A549 (cell line): ENCODE measurements around the gene CCDC97. TPM values are rescaled to one million over a fixed set of nuclear protein-coding genes. Genes with fewer than 3 reads are reported as not detected.
A peak's percentile ranks its signal among the peaks of the same experiment; 100 is the strongest.

ENCODE experiments used
- ATAC-seq, 2 experiments: fragments of 200-7000 bp in 1 of 2; fragments of >200 bp in 1 of 2; cut with Nextera tagmentation in 1 of 2; cut with Tn5 transposase in 1 of 2; 3 replicates each; pipeline versions ENCODE4 v1.8.0 to v1.9.1; 2018 to 2020; ENCODE audit warnings: mild to moderate bottlenecking in 1 of 2, moderate library complexity in 1 of 2
- CTCF ChIA-PET: fragments of 300-600 bp; sonication (Branson Sonifier 250); formaldehyde crosslinking; extraction: SDS; loops from one replicate; lab custom pipeline; 2021; ENCODE audit warnings: antibody characterized with exemption, inconsistent platforms; lab: Yijun Ruan, JAX
- POLR2A ChIA-PET: fragments of 350-600 bp; formaldehyde crosslinking; extraction: SDS; loops from one replicate; lab custom pipeline; 2021; ENCODE audit warnings: antibody characterized with exemption, inconsistent platforms; lab: Yijun Ruan, JAX
- DNase-seq, 2 experiments: peaks; one replicate each; pipeline versions ENCODE4 v3.0.0 to v3.0.0-alpha.2; 2011 to 2016; ENCODE audit warnings: low read depth in 1 of 2, low spot score in 1 of 2
- FAIRE-seq: peaks from 2 replicates; lab custom pipeline; 2011; peaks lifted over from hg19 to GRCh38; lab: Jason Lieb, UNC
- H3K27ac ChIP-seq, 2 experiments: fragments of >200 bp; sonication (Bioruptor Twin); formaldehyde crosslinking; 3 replicates each; pipeline ENCODE4 v1.5.1; 2016 to 2017
- H3K4me1 ChIP-seq: fragments of >200 bp; sonication (Bioruptor Twin); formaldehyde crosslinking; 3 replicates; pipeline ENCODE4 v1.6.1; 2016
- H3K4me2 ChIP-seq: fragments of >200 bp; sonication (Bioruptor Twin); formaldehyde crosslinking; 3 replicates; pipeline ENCODE4 v1.6.1; 2016
- H3K4me3 ChIP-seq: fragments of >200 bp; sonication (Bioruptor Twin); formaldehyde crosslinking; 3 replicates; pipeline ENCODE4 v1.5.1; 2016
- H3K9me3 ChIP-seq: fragments of >200 bp; sonication (Bioruptor Twin); formaldehyde crosslinking; 3 replicates; pipeline ENCODE4 v1.6.1; 2016
- BCL3 ChIP-seq: fragments of >200 bp; sonication (Bioruptor Twin); formaldehyde crosslinking; IDR thresholded peaks from 3 replicates; pipeline ENCODE4 v1.6.1; 2016
- BHLHE40 ChIP-seq: IDR thresholded peaks from 2 replicates; pipeline ENCODE4 v1.6.1; 2012; ENCODE audit warnings: low read depth, low read length, inconsistent platforms
- CBX8 ChIP-seq: fragments of 200-600 bp; sonication (generic); IDR thresholded peaks from 2 replicates; pipeline ENCODE4 v1.6.1; 2016
- CEBPB ChIP-seq, 2 experiments: fragments of >200 bp in 1 of 2; sonication (Bioruptor Twin) in 1 of 2; formaldehyde crosslinking in 1 of 2; IDR thresholded peaks; 2 replicates each; pipeline ENCODE4 v1.6.1; 2012 to 2016
- CHD2 ChIP-seq: fragments of 150-350 bp; IDR thresholded peaks from 2 replicates; pipeline ENCODE4 v1.6.1; 2014; ENCODE audit warnings: low read length; ENCODE audit not compliant: partially characterized antibody
- CTCF ChIP-seq: fragments of >200 bp; sonication (Bioruptor Twin); formaldehyde crosslinking; IDR thresholded peaks from 3 replicates; pipeline ENCODE4 v1.5.1; 2016
- E2F6 ChIP-seq: IDR thresholded peaks from 2 replicates; pipeline ENCODE4 v1.6.1; 2012; ENCODE audit warnings: low read depth, borderline replicate concordance
- HDAC2 ChIP-seq: fragments of 200-600 bp; sonication (generic); IDR thresholded peaks from 2 replicates; pipeline ENCODE4 v1.6.1; 2016
- HEYL ChIP-seq: fragments of 250-450 bp; sonication (Bioruptor Pico); IDR thresholded peaks from 2 replicates; pipeline ENCODE4 v1.8.0; 2021; ENCODE audit warnings: mild to moderate bottlenecking, moderate library complexity
- HOXA7 ChIP-seq: fragments of 250-450 bp; sonication (Bioruptor Pico); IDR thresholded peaks from 2 replicates; pipeline ENCODE4 v1.5.0; 2020; ENCODE audit warnings: mild to moderate bottlenecking, moderate library complexity
- HOXB5 ChIP-seq: fragments of 250-450 bp; sonication (Bioruptor Pico); IDR thresholded peaks from 2 replicates; pipeline ENCODE4 v1.5.0; 2020; ENCODE audit warnings: mild to moderate bottlenecking, moderate library complexity
- JUN ChIP-seq, 2 experiments: fragments of >200 bp; sonication (Bioruptor Twin); formaldehyde crosslinking; IDR thresholded peaks; 2 replicates in 1 of 2; 3 replicates in 1 of 2; pipeline ENCODE4 v1.6.1; 2016 to 2017
- KDM1A ChIP-seq: fragments of 200-600 bp; sonication (generic); IDR thresholded peaks from 2 replicates; pipeline ENCODE4 v1.6.1; 2016; ENCODE audit warnings: low read depth, mild to moderate bottlenecking
- MAFK ChIP-seq: fragments of 450-650 bp; IDR thresholded peaks from 2 replicates; pipeline ENCODE4 v1.6.1; 2014; ENCODE audit not compliant: partially characterized antibody
- MAX ChIP-seq: IDR thresholded peaks from 2 replicates; pipeline ENCODE4 v1.6.1; 2012
- MYC ChIP-seq: IDR thresholded peaks from 2 replicates; pipeline ENCODE4 v1.6.1; 2012; ENCODE audit warnings: mild to moderate bottlenecking, inconsistent platforms, low read length, improper control_type of control experiment, borderline replicate concordance
- NFE2L2 ChIP-seq: fragments of 150-350 bp; conservative IDR thresholded peaks from 2 replicates; pipeline ENCODE4 v1.6.1; 2014; ENCODE audit warnings: low read length
- PHF8 ChIP-seq: fragments of 200-600 bp; sonication (generic); IDR thresholded peaks from 2 replicates; pipeline ENCODE4 v1.6.1; 2016; ENCODE audit warnings: low read depth, mild to moderate bottlenecking, antibody characterized with exemption, moderate library complexity, borderline replicate concordance
- POLR2A ChIP-seq: IDR thresholded peaks from 2 replicates; pipeline ENCODE4 v1.6.1; 2012; ENCODE audit warnings: mild to moderate bottlenecking, low read length
- POLR2AphosphoS2 ChIP-seq: conservative IDR thresholded peaks from 2 replicates; pipeline ENCODE4 v1.6.1; 2012; ENCODE audit warnings: low read length, improper control_type of control experiment, inconsistent platforms
- REST ChIP-seq: fragments of 200-600 bp; sonication (generic); IDR thresholded peaks from 2 replicates; pipeline ENCODE4 v1.6.1; 2016; ENCODE audit warnings: antibody characterized with exemption, mild to moderate bottlenecking, moderate library complexity
- RFX5 ChIP-seq: fragments of 450-650 bp; IDR thresholded peaks from 2 replicates; pipeline ENCODE4 v1.7.1; 2014; ENCODE audit warnings: antibody characterized with exemption, mild to moderate bottlenecking, moderate library complexity
- SMC3 ChIP-seq: fragments of >200 bp; sonication (Bioruptor Twin); formaldehyde crosslinking; IDR thresholded peaks from 3 replicates; pipeline ENCODE4 v1.6.1; 2018; ENCODE audit warnings: inconsistent platforms
- TFCP2L1 ChIP-seq: fragments of 250-450 bp; sonication (Bioruptor Pico); IDR thresholded peaks from 2 replicates; pipeline ENCODE4 v1.5.0; 2021; ENCODE audit warnings: mild to moderate bottlenecking
- TP53 ChIP-seq: fragments of 250-450 bp; sonication (Bioruptor Pico); IDR thresholded peaks from 2 replicates; pipeline ENCODE4 v1.5.0; 2021; ENCODE audit warnings: mild to moderate bottlenecking, moderate library complexity
- ZC3H11A ChIP-seq: fragments of 450-650 bp; IDR thresholded peaks from 2 replicates; pipeline ENCODE4 v1.6.1; 2014; ENCODE audit warnings: antibody characterized with exemption, mild to moderate bottlenecking
- ZFP36 ChIP-seq: fragments of 450-650 bp; IDR thresholded peaks from 2 replicates; pipeline ENCODE4 v1.6.1; 2014; ENCODE audit warnings: borderline replicate concordance; ENCODE audit not compliant: partially characterized antibody
- WGBS: methylation state at CpG from one replicate; pipeline ENCODE4 v1.1.6; 2017; ENCODE audit errors: missing lambda C conversion rate; 5-methylcytosine and 5-hydroxymethylcytosine counted together
- polyA plus RNA-seq, 4 experiments: library from polyadenylated mRNA; depleted of rRNA in 3 of 4; stranded (reverse); fragments of >200 nt; fragmentation: RNase III in 1 of 4; extraction: RNeasy Plus Mini Kit Qiagen cat#74134 plus additional on column Dnase treatment in 1 of 4; gene quantifications; 2 replicates in 3 of 4; 3 replicates in 1 of 4; pipeline ENCODE4 v1.2.3, GENCODE V29; 2011 to 2017

Gene CCDC97
- polyA plus RNA-seq, 2 of the 4 experiments (the other 2 are of a cell fraction): 18.7 to 26.8 TPM

- ATAC-seq: no peak
- POLR2A ChIA-PET: interaction anchor here (0.6 to 4.5 kb wide), 33 partner anchors 9 to 646 kb away, joined by 3 to 96 read pairs (median 5); partner anchors contain the start of genes ACTMAP, COQ8B, DMAC2 and ERICH4
- no peak for DNase-seq
- WGBS: 34% methylated on average over 6 of the region's 6 CpGs
- CTCF ChIA-PET: interaction anchor here (0.6 to 13.8 kb wide), 18 partner anchors 9 to 844 kb away, joined by 3 to 197 read pairs (median 3); partner anchors contain the start of genes DMAC2, TGFB1 and TMEM91
- Histone ChIP-seq H3K4me2 (peak overlapping the region; percentile 82), H3K4me1 (peaks cover 43% of the 10 kb centered on the region), H3K9me3 (no peaks in the 10 kb centered on the region), H3K4me3 (peak overlapping the region; percentile 66), H3K27ac (peak overlapping the region; percentile 92 to 94)
- TF ChIP-seq HOXB5 (CRISPR knock-in tag) (0 out of 2 replicates have a peak, but pooled peaks have one; percentile 78), HEYL (CRISPR knock-in tag) (no peak), CBX8 (no peak), TFCP2L1 (CRISPR knock-in tag) (0 out of 2 replicates have a peak, but pooled peaks have one; percentile 41), ZFP36 (no peak), TP53 (CRISPR knock-in tag) (0 out of 2 replicates have a peak, but pooled peaks have one; percentile 57), CEBPB (IDR thresholded peaks at IDR 0.05) (no peak), PHF8 (no peak), NFE2L2 (no peak), MYC (no peak), POLR2AphosphoS2 (peak; percentile 8; the same call in 1 of the 2 replicates)
- no peak for FAIRE-seq
These were observed 53.4 kb downstream of the CCDC97 start for GRCh38 chr19:41363371-41363752.

- H3K27ac ChIP-seq: peak within 1 kb of the TSS; percentile 92 to 94
- H3K4me1 ChIP-seq: peaks cover 49% of the 10 kb centered on the region
- ChIA-PET POLR2A (interaction anchor here (0.5 to 4.5 kb wide), 42 partner anchors 9 to 900 kb away, joined by 3 to 96 read pairs (median 4); partner anchors contain the start of genes ACTMAP, COQ8B, DMAC2 and ERICH4), CTCF (interaction anchor here (0.8 to 13.8 kb wide), 24 partner anchors 9 to 844 kb away, joined by 3 to 197 read pairs (median 4); partner anchors contain the start of genes CCDC97, DMAC2, TGFB1 and TMEM91)
- FAIRE-seq (peak; percentile 99), DNase-seq (peak; percentile 100), ATAC-seq (peak; percentile 89 to 93)
- peak within 1 kb of the TSS; percentile 66 for H3K4me3 ChIP-seq
- WGBS: 2% methylated on average over 56 of the region's 56 CpGs
- H3K9me3 ChIP-seq: no peaks in the 10 kb centered on the region
- H3K4me2 ChIP-seq: peak within 1 kb of the TSS; percentile 82
- TF ChIP-seq BCL3 (peak; percentile 93; the same call in 2 of the 3 replicates), CHD2 (peak; percentile 49), RFX5 (peak; percentile 73), CBX8 (no peak), TP53 (CRISPR knock-in tag) (peak; percentile 87; the same call in 1 of the 2 replicates), MAX (peak; percentile 82; the same call in 1 of the 2 replicates), REST (peak; percentile 23; the same call in 1 of the 2 replicates), SMC3 (no peak), CEBPB (IDR thresholded peaks at IDR 0.05) (no peak), BHLHE40 (no peak), KDM1A (no peak), POLR2AphosphoS2 (0 out of 2 replicates have a peak, but pooled peaks have one; percentile 14), ZC3H11A (no peak), E2F6 (0 out of 2 replicates have a peak, but pooled peaks have one; percentile 59), CTCF (no peak), HDAC2 (no peak), POLR2A (peak; percentile 80), MAFK (no peak), JUN (IDR thresholded peaks at IDR 0.05) (peak; percentile 81 to 96; a peak in 4 of 5 replicates), PHF8 (peak; percentile 85; the same call in 1 of the 2 replicates), MYC (peak; percentile 52), HOXA7 (CRISPR knock-in tag) (no peak)
These were observed 54.0 kb downstream of the CCDC97 start, which contains the start of gene B9D2 for GRCh38 chr19:41363753-41364523. TSS of gene B9D2 (minus strand) at chr19:41364149. CDS start at chr19:41363519, 630 bp downstream.
